Caco-2 (cell line): ENCODE measurements around the gene KLHL29. TPM values are rescaled to one million over a fixed set of nuclear protein-coding genes. Genes with fewer than 3 reads are reported as not detected.

Experiments used
- BruUV-seq: library from RNA; stranded (reverse); fragments of 400-500 nt; replicated peaks from 2 replicates; lab custom pipeline; 2021; lab: Mats Ljungman, UMichigan
- CTCF ChIA-PET: fragments of 300-600 bp; sonication (Branson Sonifier 250); formaldehyde crosslinking; loops from one replicate; lab custom pipeline; 2022; ENCODE audit warnings: antibody characterized with exemption; lab: Charles Lee
- POLR2A ChIA-PET: fragments of 300-600 bp; sonication (Branson Sonifier 250); formaldehyde crosslinking; loops from one replicate; lab custom pipeline; 2022; ENCODE audit warnings: antibody characterized with exemption; lab: Charles Lee
- DNase-seq, 2 experiments: peaks; one replicate each; pipeline versions ENCODE4 v3.0.0 to v3.0.0-alpha.2; 2020 to 2022
- H3K27me3 ChIP-seq: replicated peaks from 2 replicates; pipeline ENCODE4 v1.6.0; 2011; ENCODE audit warnings: low read length; ENCODE audit not compliant: control insufficient read depth, insufficient read depth
- H3K36me3 ChIP-seq: 2 replicates; pipeline ENCODE4 v1.5.1; 2011; ENCODE audit warnings: low read length; ENCODE audit not compliant: control insufficient read depth, insufficient read depth
- H3K4me1 ChIP-seq: fragments of 250-450 bp; sonication (Bioruptor Pico); 2 replicates; pipeline ENCODE4 v1.5.1; 2020; ENCODE audit warnings: mild to moderate bottlenecking
- H3K4me3 ChIP-seq: 2 replicates; pipeline ENCODE4 v1.5.1; 2011; ENCODE audit warnings: low read depth, mild to moderate bottlenecking, control low read depth, low read length
- H3K9me3 ChIP-seq: fragments of 250-450 bp; sonication (Bioruptor Pico); 2 replicates; pipeline ENCODE4 v1.5.1; 2020; ENCODE audit warnings: mild to moderate bottlenecking, moderate library complexity
- H3K27ac Mint-ChIP-seq: one replicate; pipeline ENCODE4 v1.8.0; 2022; ENCODE audit warnings: mixed read lengths; ENCODE audit not compliant: unreplicated experiment
- H3K27me3 Mint-ChIP-seq: one replicate; pipeline ENCODE4 v1.8.0; 2022; ENCODE audit warnings: mixed read lengths; ENCODE audit not compliant: insufficient read depth, unreplicated experiment
- H3K36me3 Mint-ChIP-seq: one replicate; pipeline ENCODE4 v1.8.0; 2022; ENCODE audit warnings: mild to moderate bottlenecking, mixed read lengths; ENCODE audit not compliant: insufficient read depth, unreplicated experiment
- H3K4me1 Mint-ChIP-seq: one replicate; pipeline ENCODE4 v1.8.0; 2022; ENCODE audit warnings: low read depth, mixed read lengths; ENCODE audit not compliant: unreplicated experiment
- H3K4me3 Mint-ChIP-seq: one replicate; pipeline ENCODE4 v1.8.0; 2022; ENCODE audit warnings: mild to moderate bottlenecking, moderate library complexity, mixed read lengths; ENCODE audit not compliant: unreplicated experiment
- H3K9me3 Mint-ChIP-seq: one replicate; pipeline ENCODE4 v1.8.0; 2022; ENCODE audit warnings: mixed read lengths; ENCODE audit not compliant: unreplicated experiment
- intact Hi-C: fragments of 100-400 bp; cut with micrococcal nuclease; formaldehyde crosslinking; loops from one replicate; pipeline ENCODE4 v1.10.0; 2022; ENCODE audit not compliant: unreplicated experiment
- total RNA-seq: library from RNA; stranded (reverse); gene quantifications from 2 replicates; pipeline ENCODE4 v1.2.3, GENCODE V29; 2022
- TF ChIP-seq, protein P1 (sequence below), 2 experiments: fragments of 200-600 bp in 1 of 2; IDR thresholded peaks; 1 replicate in 1 of 2; 2 replicates in 1 of 2; pipeline versions ENCODE4 v1.5.1 to v1.8.0; 2011 to 2022; ENCODE audit warnings: antibody characterized with exemption in 1 of 2, control low read depth in 1 of 2, inconsistent platforms in 1 of 2, low read depth in 1 of 2, low read length in 1 of 2, mild to moderate bottlenecking in 1 of 2, moderate library complexity in 1 of 2; ENCODE audit not compliant: insufficient read depth in 1 of 2, severe bottlenecking in 1 of 2, unreplicated experiment in 1 of 2

KLHL29 gene
- total RNA-seq, 1 experiment from 2014 or later: 0.61 TPM

DNA sequence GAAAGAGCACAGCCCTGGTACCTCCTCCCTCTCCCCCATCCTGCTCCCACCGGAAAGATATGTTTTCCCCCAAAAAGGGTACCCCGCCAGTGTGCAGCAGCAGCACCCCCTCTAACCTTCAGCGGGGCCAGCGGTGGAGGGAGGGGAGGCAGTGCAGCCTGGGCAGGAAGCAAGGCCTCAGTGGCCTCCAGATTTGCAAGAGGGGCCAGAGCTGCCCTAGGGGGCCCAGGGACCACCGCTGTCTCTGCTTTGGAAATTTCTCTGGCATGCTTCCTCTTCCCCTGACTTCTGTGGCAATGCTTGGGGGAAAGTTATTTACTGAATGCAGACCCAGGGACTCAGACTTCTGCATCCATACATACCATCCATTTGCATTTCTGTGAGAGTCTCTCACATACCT is 111.5 kb downstream of the KLHL29 start:
- ChIA-PET CTCF (no interaction called here), POLR2A (no interaction called here)
- no peak overlapping the region for H3K27ac Mint-ChIP-seq
- H3K27me3 Mint-ChIP-seq: peaks cover 21% of the 10 kb centered on the region
- H3K36me3 Mint-ChIP-seq: no peaks in the 10 kb centered on the region
- BruUV-seq: no TSS peak
- Histone ChIP-seq H3K9me3 (no peaks in the 10 kb centered on the region), H3K27me3 (no peaks in the 10 kb centered on the region), H3K4me3 (no peak overlapping the region), H3K4me1 (no peaks in the 10 kb centered on the region), H3K36me3 (no peaks in the 10 kb centered on the region)
- intact Hi-C loops: no loop called here
- no peak overlapping the region for H3K4me3 Mint-ChIP-seq
- TF ChIP-seq, protein P1, sequence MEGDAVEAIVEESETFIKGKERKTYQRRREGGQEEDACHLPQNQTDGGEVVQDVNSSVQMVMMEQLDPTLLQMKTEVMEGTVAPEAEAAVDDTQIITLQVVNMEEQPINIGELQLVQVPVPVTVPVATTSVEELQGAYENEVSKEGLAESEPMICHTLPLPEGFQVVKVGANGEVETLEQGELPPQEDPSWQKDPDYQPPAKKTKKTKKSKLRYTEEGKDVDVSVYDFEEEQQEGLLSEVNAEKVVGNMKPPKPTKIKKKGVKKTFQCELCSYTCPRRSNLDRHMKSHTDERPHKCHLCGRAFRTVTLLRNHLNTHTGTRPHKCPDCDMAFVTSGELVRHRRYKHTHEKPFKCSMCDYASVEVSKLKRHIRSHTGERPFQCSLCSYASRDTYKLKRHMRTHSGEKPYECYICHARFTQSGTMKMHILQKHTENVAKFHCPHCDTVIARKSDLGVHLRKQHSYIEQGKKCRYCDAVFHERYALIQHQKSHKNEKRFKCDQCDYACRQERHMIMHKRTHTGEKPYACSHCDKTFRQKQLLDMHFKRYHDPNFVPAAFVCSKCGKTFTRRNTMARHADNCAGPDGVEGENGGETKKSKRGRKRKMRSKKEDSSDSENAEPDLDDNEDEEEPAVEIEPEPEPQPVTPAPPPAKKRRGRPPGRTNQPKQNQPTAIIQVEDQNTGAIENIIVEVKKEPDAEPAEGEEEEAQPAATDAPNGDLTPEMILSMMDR (IDR thresholded peaks at IDR 0.05; ENCODE audit: insufficient read depth in 1 of 2, low read depth in 1 of 2, low read length in 1 of 2, severe bottlenecking in 1 of 2, unreplicated experiment in 1 of 2): no peak
- no peak for DNase-seq
- no peaks in the 10 kb centered on the region for H3K9me3 Mint-ChIP-seq
- H3K4me1 Mint-ChIP-seq: no peaks in the 10 kb centered on the region

DNA sequence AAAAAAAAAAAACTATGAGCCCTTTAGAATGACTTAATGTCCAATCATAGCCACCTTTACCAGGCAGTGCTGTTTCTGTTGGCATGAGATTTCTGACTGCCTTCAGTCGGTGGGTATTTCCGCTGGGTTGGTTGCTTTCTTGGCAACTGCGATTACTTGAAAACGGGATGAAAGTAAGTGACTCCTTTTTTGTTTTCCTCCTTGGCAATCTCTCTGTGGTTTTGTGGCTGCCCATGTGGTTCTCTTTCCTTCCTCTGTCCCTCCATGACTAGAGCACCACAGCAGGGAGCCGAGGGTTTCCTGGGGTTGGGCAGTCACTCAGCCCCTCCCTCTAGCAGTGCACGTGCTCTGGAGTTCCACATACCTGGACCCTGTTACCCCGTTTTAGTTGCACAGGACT is 112.1 kb downstream of the KLHL29 start:
- Mint-ChIP-seq H3K27ac (no peak overlapping the region), H3K4me1 (no peaks in the 10 kb centered on the region), H3K9me3 (no peaks in the 10 kb centered on the region), H3K27me3 (peaks cover 15% of the 10 kb centered on the region), H3K36me3 (no peaks in the 10 kb centered on the region), H3K4me3 (no peak overlapping the region)
- Histone ChIP-seq H3K4me1 (no peaks in the 10 kb centered on the region), H3K9me3 (no peaks in the 10 kb centered on the region), H3K27me3 (no peaks in the 10 kb centered on the region), H3K4me3 (no peak overlapping the region), H3K36me3 (no peaks in the 10 kb centered on the region)
- CTCF ChIA-PET: no interaction called here
- POLR2A ChIA-PET: no interaction called here
- intact Hi-C loops: no loop called here
- no TSS peak for BruUV-seq
- no peak for DNase-seq
- TF ChIP-seq, protein P1 (IDR thresholded peaks at IDR 0.05; ENCODE audit: insufficient read depth in 1 of 2, low read depth in 1 of 2, low read length in 1 of 2, severe bottlenecking in 1 of 2, unreplicated experiment in 1 of 2): no peak

DNA sequence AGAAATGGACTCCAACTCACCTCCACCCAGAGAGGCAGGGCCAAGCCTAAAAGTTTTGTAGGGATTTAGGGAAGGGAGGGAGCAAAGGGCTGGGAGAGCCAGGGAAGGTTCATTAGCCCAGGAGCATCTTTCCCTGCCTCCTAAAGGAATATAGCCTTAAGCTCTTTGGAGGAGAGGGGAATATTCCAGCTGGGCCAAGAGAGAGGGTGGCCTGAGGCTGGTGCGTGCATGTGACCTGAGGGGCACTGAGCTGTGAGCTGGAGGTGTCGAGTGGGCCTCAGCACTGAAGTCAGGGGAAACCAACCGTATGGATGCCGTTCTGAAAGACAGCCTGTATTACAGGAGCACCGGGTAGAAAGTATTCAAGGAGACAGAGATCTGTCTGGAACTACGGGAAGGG is 112.6 kb downstream of the KLHL29 start:
- H3K4me1 Mint-ChIP-seq: no peaks in the 10 kb centered on the region

More for the DNA sequence above, 112.6 kb downstream of the KLHL29 start:
- no peaks in the 10 kb centered on the region for H3K4me1 ChIP-seq
- no peaks in the 10 kb centered on the region for H3K36me3 ChIP-seq
- H3K36me3 Mint-ChIP-seq: no peaks in the 10 kb centered on the region
- H3K9me3 ChIP-seq: no peaks in the 10 kb centered on the region
- intact Hi-C loops: no loop called here
- no peak for DNase-seq
- TF ChIP-seq, protein P1 (IDR thresholded peaks at IDR 0.05; ENCODE audit: insufficient read depth in 1 of 2, low read depth in 1 of 2, low read length in 1 of 2, severe bottlenecking in 1 of 2, unreplicated experiment in 1 of 2): no peak
- peaks cover 14% of the 10 kb centered on the region for H3K27me3 Mint-ChIP-seq
- BruUV-seq: no TSS peak
- H3K4me3 Mint-ChIP-seq: no peak overlapping the region
- CTCF ChIA-PET: no interaction called here
- H3K27me3 ChIP-seq: no peaks in the 10 kb centered on the region
- H3K4me3 ChIP-seq: no peak overlapping the region
- no peak overlapping the region for H3K27ac Mint-ChIP-seq
- POLR2A ChIA-PET: no interaction called here
- no peaks in the 10 kb centered on the region for H3K9me3 Mint-ChIP-seq
